Loucy (cell line): ENCODE results near the gene NDEL1.

Experiments used
- H2AFZ ChIP-seq: fragments of 200-600 bp; sonication (generic); 2 replicates; pipeline ENCODE4 v1.6.0; 2016; ENCODE audit warnings: antibody characterized with exemption, mild to moderate bottlenecking, low read length, moderate library complexity
- H3F3A ChIP-seq: fragments of 200-600 bp; 2 replicates; pipeline ENCODE4 v1.6.0; 2016; ENCODE audit warnings: antibody characterized with exemption, low read depth, mild to moderate bottlenecking
- H3K27me3 ChIP-seq: fragments of 200-600 bp; sonication (generic); 2 replicates; pipeline ENCODE4 v1.6.1; 2014; ENCODE audit warnings: low read length, mild to moderate bottlenecking; ENCODE audit not compliant: insufficient read depth, poor library complexity, severe bottlenecking
- H3K36me3 ChIP-seq: fragments of 200-600 bp; sonication (generic); 2 replicates; pipeline ENCODE4 v1.6.1; 2016; ENCODE audit warnings: low read length; ENCODE audit not compliant: insufficient read depth
- H3K4me1 ChIP-seq: fragments of 200-600 bp; sonication (generic); 2 replicates; pipeline ENCODE4 v1.5.1; 2014; ENCODE audit warnings: low read length, mild to moderate bottlenecking; ENCODE audit not compliant: insufficient read depth, poor library complexity, severe bottlenecking
- H3K4me2 ChIP-seq: fragments of 200-600 bp; sonication (generic); 2 replicates; pipeline ENCODE4 v1.6.0; 2014; ENCODE audit warnings: antibody characterized with exemption, low read length, low read depth, mild to moderate bottlenecking; ENCODE audit not compliant: poor library complexity, severe bottlenecking
- H3K4me3 ChIP-seq: fragments of 200-600 bp; sonication (generic); 2 replicates; pipeline ENCODE4 v1.5.1; 2014; ENCODE audit warnings: low read length, mild to moderate bottlenecking, mixed read lengths; ENCODE audit not compliant: poor library complexity, severe bottlenecking
- H3K79me2 ChIP-seq: fragments of 200-600 bp; sonication (generic); 2 replicates; pipeline ENCODE4 v1.6.1; 2014; ENCODE audit warnings: low read length; ENCODE audit not compliant: insufficient read depth
- H3K9ac ChIP-seq: fragments of 200-600 bp; sonication (generic); 2 replicates; pipeline ENCODE4 v1.6.0; 2014; ENCODE audit warnings: mild to moderate bottlenecking, low read depth, low read length, moderate library complexity; ENCODE audit not compliant: poor library complexity, severe bottlenecking
- H3K9me2 ChIP-seq: fragments of 200-600 bp; sonication (generic); replicated peaks from 2 replicates; pipeline ENCODE4 v1.6.1; 2016; ENCODE audit warnings: low read depth, low read length, mixed read lengths
- H3K9me3 ChIP-seq: fragments of 200-600 bp; sonication (generic); 2 replicates; pipeline ENCODE4 v1.6.1; 2014; ENCODE audit warnings: mild to moderate bottlenecking, antibody characterized with exemption, low read length, low read depth; ENCODE audit not compliant: insufficient read depth
- H4K20me1 ChIP-seq: fragments of 200-600 bp; sonication (generic); 2 replicates; pipeline ENCODE4 v1.6.0; 2014; ENCODE audit warnings: antibody characterized with exemption, low read length, mild to moderate bottlenecking; ENCODE audit not compliant: insufficient read depth, poor library complexity, severe bottlenecking
- EZH2phosphoT487 ChIP-seq: fragments of 200-600 bp; IDR thresholded peaks from 2 replicates; pipeline ENCODE4 v1.6.1; 2018; ENCODE audit warnings: antibody characterized with exemption, mild to moderate bottlenecking, moderate library complexity, borderline replicate concordance
- TF ChIP-seq, protein P1 (sequence below): fragments of 200-600 bp; sonication (generic); conservative IDR thresholded peaks from 2 replicates; pipeline ENCODE4 v1.5.1; 2014; ENCODE audit warnings: mild to moderate bottlenecking, antibody characterized with exemption, low read length

NDEL1 gene

GRCh38 chr17:8467527-8467926 lies 31.8 kb downstream of the NDEL1 start:
- Histone ChIP-seq H3K79me2 (peaks cover 8% of the 10 kb centered on the region; the same call in 1 of the 2 replicates), H4K20me1 (no peaks in the 10 kb centered on the region), H3K27me3 (no peaks in the 10 kb centered on the region), H3K4me2 (no peak overlapping the region), H3K9ac (no peak overlapping the region), H3K4me3 (no peak overlapping the region), H3K9me2 (no peaks in the 10 kb centered on the region), H3K9me3 (no peaks in the 10 kb centered on the region), H3K4me1 (no peaks in the 10 kb centered on the region), H3F3A (no peaks in the 10 kb centered on the region), H3K36me3 (peaks cover 55% of the 10 kb centered on the region; the same call in 1 of the 2 replicates), H2AFZ (no peak overlapping the region)
- TF ChIP-seq EZH2phosphoT487 = no peak
- TF ChIP-seq, protein P1, sequence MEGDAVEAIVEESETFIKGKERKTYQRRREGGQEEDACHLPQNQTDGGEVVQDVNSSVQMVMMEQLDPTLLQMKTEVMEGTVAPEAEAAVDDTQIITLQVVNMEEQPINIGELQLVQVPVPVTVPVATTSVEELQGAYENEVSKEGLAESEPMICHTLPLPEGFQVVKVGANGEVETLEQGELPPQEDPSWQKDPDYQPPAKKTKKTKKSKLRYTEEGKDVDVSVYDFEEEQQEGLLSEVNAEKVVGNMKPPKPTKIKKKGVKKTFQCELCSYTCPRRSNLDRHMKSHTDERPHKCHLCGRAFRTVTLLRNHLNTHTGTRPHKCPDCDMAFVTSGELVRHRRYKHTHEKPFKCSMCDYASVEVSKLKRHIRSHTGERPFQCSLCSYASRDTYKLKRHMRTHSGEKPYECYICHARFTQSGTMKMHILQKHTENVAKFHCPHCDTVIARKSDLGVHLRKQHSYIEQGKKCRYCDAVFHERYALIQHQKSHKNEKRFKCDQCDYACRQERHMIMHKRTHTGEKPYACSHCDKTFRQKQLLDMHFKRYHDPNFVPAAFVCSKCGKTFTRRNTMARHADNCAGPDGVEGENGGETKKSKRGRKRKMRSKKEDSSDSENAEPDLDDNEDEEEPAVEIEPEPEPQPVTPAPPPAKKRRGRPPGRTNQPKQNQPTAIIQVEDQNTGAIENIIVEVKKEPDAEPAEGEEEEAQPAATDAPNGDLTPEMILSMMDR = no peak

DNA sequence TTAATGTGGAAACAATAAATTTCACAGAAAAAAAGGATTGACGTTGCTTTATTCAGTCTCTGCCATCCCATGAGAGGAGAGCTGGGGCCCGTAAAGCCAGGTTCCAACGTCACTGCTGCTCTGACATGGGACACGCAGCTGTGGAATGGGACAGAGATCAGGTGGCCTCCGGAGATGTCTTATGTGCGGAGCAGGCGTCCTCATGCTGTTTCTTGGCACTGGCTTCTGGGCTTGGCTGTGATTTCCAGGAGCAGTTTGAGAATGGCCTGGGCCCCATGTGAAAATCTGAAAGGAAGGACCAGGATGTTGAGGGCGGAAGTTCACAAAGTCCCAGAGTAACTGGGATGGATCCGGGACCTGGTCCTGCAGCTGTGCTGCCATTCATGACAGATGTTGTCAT lies 32.4 kb downstream of the NDEL1 start:
- no peaks in the 10 kb centered on the region for H3K4me1 ChIP-seq
- H3K27me3 ChIP-seq = no peaks in the 10 kb centered on the region
- H4K20me1 ChIP-seq = no peaks in the 10 kb centered on the region
- no peak overlapping the region for H3K4me2 ChIP-seq
- no peaks in the 10 kb centered on the region for H3F3A ChIP-seq
- H3K36me3 ChIP-seq = peaks cover 52% of the 10 kb centered on the region; the same call in 1 of the 2 replicates
- no peak overlapping the region for H3K4me3 ChIP-seq
- TF ChIP-seq, protein P1 = no peak
- TF ChIP-seq EZH2phosphoT487 = no peak
- no peak overlapping the region for H2AFZ ChIP-seq
- H3K79me2 ChIP-seq = peaks cover 4% of the 10 kb centered on the region; the same call in 1 of the 2 replicates
- no peaks in the 10 kb centered on the region for H3K9me2 ChIP-seq
- no peaks in the 10 kb centered on the region for H3K9me3 ChIP-seq
- H3K9ac ChIP-seq = no peak overlapping the region

GRCh38 chr17:8468980-8469379 lies 33.3 kb downstream of the NDEL1 start:
- TF ChIP-seq, protein P1 = no peak
- Histone ChIP-seq H3K9me2 (no peaks in the 10 kb centered on the region), H3K9ac (no peak overlapping the region), H3K4me3 (no peak overlapping the region), H3K4me2 (no peak overlapping the region), H3K36me3 (peaks cover 51% of the 10 kb centered on the region; the same call in 1 of the 2 replicates), H3K4me1 (no peaks in the 10 kb centered on the region), H3F3A (no peaks in the 10 kb centered on the region), H3K27me3 (no peaks in the 10 kb centered on the region), H3K79me2 (peaks cover 4% of the 10 kb centered on the region; the same call in 1 of the 2 replicates), H4K20me1 (no peaks in the 10 kb centered on the region), H3K9me3 (no peaks in the 10 kb centered on the region), H2AFZ (no peak overlapping the region)
